WERI-Rb-1 (cell line): Measurements from ENCODE around the gene HOGA1.
"Not testable (repeated sequence)": the region's sequence is repeated elsewhere in the genome, so short reads cannot be mapped to it uniquely, and the experiment has no call there.

ENCODE experiments used
- DNase-seq: peaks from one replicate; pipeline ENCODE4 v3.0.0-alpha.2; 2020
- H3K27ac ChIP-seq: fragments of 250-450 bp; sonication (Bioruptor Pico); 2 replicates; pipeline ENCODE4 v1.5.1; 2020; ENCODE audit warnings: mild to moderate bottlenecking, moderate library complexity
- H3K27me3 ChIP-seq: fragments of 250-450 bp; sonication (Bioruptor Pico); 2 replicates; pipeline ENCODE4 v1.5.1; 2021; ENCODE audit warnings: mild to moderate bottlenecking, low read depth, moderate library complexity; ENCODE audit not compliant: insufficient read depth, severe bottlenecking
- H3K36me3 ChIP-seq: fragments of 250-450 bp; sonication (Bioruptor Pico); 2 replicates; pipeline ENCODE4 v1.5.1; 2020; ENCODE audit warnings: mild to moderate bottlenecking, moderate library complexity
- H3K4me3 ChIP-seq: 2 replicates; pipeline ENCODE4 v1.5.1; 2011; ENCODE audit warnings: low read depth, mild to moderate bottlenecking, control low read depth, low read length
- H3K9me3 ChIP-seq: fragments of 250-450 bp; sonication (Bioruptor Pico); 2 replicates; pipeline ENCODE4 v1.5.1; 2021; ENCODE audit warnings: mild to moderate bottlenecking, moderate library complexity; ENCODE audit not compliant: severe bottlenecking
- CTCF ChIP-seq: IDR thresholded peaks from 2 replicates; pipeline ENCODE4 v1.5.1; 2011; ENCODE audit warnings: low read depth, mild to moderate bottlenecking, control low read depth, inconsistent platforms, low read length

The HOGA1 gene

GRCh38 chr10:97648562-97649404, 64.6 kb downstream of the HOGA1 start:
- Histone ChIP-seq H3K36me3 (peaks cover 66% of the 10 kb centered on the region), H3K27me3 (no peaks in the 10 kb centered on the region), H3K9me3 (no peaks in the 10 kb centered on the region), H3K4me3 (no peak overlapping the region), H3K27ac (no peak overlapping the region)
- no peak for TF ChIP-seq CTCF
- DNase-seq = no peak

- H3K4me3 ChIP-seq, H3K9me3 ChIP-seq, DNase-seq, H3K27ac ChIP-seq, H3K27me3 ChIP-seq: not testable (repeated sequence)
- peaks cover 64% of the 10 kb centered on the region for H3K36me3 ChIP-seq
Observed at GRCh38 chr10:97649405-97649750, 65.2 kb downstream of the HOGA1 start.

- Histone ChIP-seq H3K4me3 (no peak overlapping the region), H3K27ac (no peak overlapping the region), H3K27me3 (no peaks in the 10 kb centered on the region), H3K36me3 (peaks cover 64% of the 10 kb centered on the region), H3K9me3 (no peaks in the 10 kb centered on the region)
- no peak for TF ChIP-seq CTCF
- DNase-seq = no peak
Observed at GRCh38 chr10:97650726-97651125, 66.5 kb downstream of the HOGA1 start.

- Histone ChIP-seq H3K9me3 (no peaks in the 10 kb centered on the region), H3K27ac (no peak overlapping the region), H3K27me3 (no peaks in the 10 kb centered on the region), H3K4me3 (no peak overlapping the region), H3K36me3 (peaks cover 65% of the 10 kb centered on the region)
- TF ChIP-seq CTCF = no peak
- no peak for DNase-seq
Observed at GRCh38 chr10:97651773-97652172, 67.6 kb downstream of the HOGA1 start.

GRCh38 chr10:97656777-97657176, 72.6 kb downstream of the HOGA1 start:
- Histone ChIP-seq H3K36me3 (peaks cover 65% of the 10 kb centered on the region), H3K9me3 (no peaks in the 10 kb centered on the region), H3K4me3 (no peak overlapping the region), H3K27ac (no peak overlapping the region), H3K27me3 (no peaks in the 10 kb centered on the region)
- TF ChIP-seq CTCF = no peak
- DNase-seq = no peak

GRCh38 chr10:97659589-97659988, 75.4 kb downstream of the HOGA1 start:
- no peak overlapping the region for H3K27ac ChIP-seq
- DNase-seq = no peak
- H3K4me3 ChIP-seq = no peak overlapping the region
- no peaks in the 10 kb centered on the region for H3K27me3 ChIP-seq
- peaks cover 58% of the 10 kb centered on the region for H3K36me3 ChIP-seq
- H3K9me3 ChIP-seq = no peaks in the 10 kb centered on the region
- TF ChIP-seq CTCF = no peak
